GM12865 (cell line): Measurements from ENCODE around the gene RASL10B.
A peak's percentile ranks its signal among the peaks of the same experiment; 100 is the strongest.

Source experiments
- DNase-seq: peaks from one replicate; pipeline ENCODE4 v3.0.0; 2010; ENCODE audit warnings: low read depth
- H3K4me3 ChIP-seq: 2 replicates; pipeline ENCODE4 v1.5.1; 2011; ENCODE audit warnings: mild to moderate bottlenecking, low read depth, low read length, control low read depth
- TF ChIP-seq, protein P1 (sequence below): IDR thresholded peaks from 2 replicates; pipeline ENCODE4 v1.5.1; 2011; ENCODE audit warnings: low read length, control low read depth, low read depth, inconsistent platforms; ENCODE audit not compliant: insufficient read depth; ENCODE audit errors: missing control alignments

Gene RASL10B

GRCh38 chr17:35763767-35764122, 32.3 kb downstream of the RASL10B start:
- DNase-seq: no peak
- no peak overlapping the region; the same call in 1 of the 2 replicates for H3K4me3 ChIP-seq
- TF ChIP-seq, protein P1, sequence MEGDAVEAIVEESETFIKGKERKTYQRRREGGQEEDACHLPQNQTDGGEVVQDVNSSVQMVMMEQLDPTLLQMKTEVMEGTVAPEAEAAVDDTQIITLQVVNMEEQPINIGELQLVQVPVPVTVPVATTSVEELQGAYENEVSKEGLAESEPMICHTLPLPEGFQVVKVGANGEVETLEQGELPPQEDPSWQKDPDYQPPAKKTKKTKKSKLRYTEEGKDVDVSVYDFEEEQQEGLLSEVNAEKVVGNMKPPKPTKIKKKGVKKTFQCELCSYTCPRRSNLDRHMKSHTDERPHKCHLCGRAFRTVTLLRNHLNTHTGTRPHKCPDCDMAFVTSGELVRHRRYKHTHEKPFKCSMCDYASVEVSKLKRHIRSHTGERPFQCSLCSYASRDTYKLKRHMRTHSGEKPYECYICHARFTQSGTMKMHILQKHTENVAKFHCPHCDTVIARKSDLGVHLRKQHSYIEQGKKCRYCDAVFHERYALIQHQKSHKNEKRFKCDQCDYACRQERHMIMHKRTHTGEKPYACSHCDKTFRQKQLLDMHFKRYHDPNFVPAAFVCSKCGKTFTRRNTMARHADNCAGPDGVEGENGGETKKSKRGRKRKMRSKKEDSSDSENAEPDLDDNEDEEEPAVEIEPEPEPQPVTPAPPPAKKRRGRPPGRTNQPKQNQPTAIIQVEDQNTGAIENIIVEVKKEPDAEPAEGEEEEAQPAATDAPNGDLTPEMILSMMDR: no peak

DNA sequence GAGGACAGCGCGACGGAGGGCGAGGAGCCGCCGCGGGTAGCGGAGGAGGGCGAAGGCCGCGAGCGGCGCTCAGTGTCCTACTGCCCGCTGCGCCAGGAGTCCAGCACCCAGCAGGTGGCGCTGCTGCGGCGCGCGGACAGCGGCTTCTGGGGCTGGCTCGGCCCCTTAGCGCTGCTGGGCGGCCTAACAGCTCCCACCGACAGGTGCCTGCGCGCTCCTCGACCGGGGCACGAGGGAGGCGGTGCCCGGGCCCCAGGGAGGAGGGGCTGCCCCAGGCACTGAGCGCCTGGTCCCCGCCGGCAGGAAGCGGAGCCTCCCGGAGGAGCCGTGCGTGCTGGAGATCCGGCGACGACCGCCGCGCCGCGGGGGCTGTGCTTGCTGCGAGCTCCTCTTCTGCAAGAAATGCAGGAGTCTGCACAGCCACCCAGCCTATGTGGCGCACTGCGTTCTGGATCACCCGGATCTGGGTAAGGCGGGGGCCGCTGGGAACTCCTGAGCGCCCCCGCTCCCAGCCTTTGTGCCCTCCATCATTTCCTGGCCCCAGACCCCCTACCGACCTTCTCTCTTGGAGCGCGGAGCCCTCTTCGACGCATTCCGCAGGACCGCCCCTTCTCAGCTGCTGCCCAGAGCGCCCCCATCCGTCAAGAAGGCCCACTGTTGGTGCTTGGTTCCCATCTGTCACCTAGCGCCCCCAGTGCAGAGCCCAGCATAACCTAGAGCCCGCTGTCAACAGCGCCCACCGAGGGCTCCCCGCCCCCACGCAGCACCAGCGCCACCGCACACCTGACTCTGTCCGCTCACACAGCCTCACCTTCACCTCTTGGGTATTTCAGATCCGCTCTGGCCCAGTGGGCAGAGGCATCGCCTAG, 32.9 kb downstream of the RASL10B start:
- TF ChIP-seq, protein P1: peak; percentile 99
- DNase-seq: peak; percentile 94
- H3K4me3 ChIP-seq: peak overlapping the region; percentile 78

GRCh38 chr17:35765086-35765710, 33.8 kb downstream of the RASL10B start:
- no peak for DNase-seq
- TF ChIP-seq, protein P1: no peak
- no peak overlapping the region for H3K4me3 ChIP-seq

DNA sequence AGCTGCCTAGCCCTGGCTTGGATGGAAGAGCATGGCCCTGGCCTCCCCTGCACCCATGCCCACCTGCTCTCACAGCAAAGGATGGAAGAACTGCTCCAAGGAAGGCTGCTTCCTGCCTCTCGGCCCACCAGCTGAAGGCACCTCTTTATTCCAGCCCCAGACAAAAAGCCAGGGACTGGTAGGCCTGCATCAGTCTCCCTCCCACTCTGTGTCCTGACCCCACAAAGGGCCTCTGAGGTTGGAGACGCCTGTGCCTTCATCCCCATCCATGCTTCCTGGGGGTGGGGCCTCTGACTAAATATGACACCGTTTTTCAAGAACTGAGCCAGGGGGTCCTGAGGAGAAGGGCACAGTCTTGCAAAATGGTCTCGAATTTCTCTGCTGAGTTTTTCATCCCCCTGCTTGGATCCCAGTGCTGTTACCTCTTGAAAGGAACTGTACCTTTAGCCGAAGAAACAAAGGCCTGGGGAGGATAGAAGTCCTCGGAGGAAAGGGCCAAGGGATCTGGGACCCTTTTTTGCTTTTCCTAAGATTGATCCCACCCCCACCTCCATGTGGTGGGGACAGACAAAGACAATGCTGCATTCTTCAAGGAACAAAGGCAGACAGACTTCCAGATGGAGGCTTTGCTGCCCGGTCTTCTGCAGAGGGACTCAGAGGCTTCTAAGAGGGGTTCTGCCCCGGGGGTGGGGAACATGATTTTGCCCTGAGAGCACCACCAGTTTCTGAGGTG, 34.5 kb downstream of the RASL10B start:
- TF ChIP-seq, protein P1: no peak
- no peak overlapping the region for H3K4me3 ChIP-seq
- no peak for DNase-seq

DNA sequence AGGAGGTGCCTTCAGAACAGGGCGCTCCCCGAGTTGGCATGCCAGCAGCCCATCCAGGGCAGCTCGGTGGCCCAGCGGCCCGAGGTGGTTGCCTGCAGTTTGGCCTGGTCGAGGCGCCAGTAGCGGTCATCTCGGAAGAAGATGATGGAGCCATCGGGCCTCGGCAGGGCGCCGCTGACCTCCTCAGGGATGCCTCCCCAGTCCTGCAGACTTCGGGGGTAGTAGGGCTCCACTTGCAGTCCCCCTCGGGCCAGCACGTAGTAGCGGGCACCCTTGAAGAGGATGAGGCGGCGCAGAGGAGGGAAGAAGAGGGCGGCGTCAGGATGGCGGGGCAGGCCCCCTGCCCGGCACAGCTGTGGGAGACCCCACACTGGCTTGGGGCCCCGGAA, 35.0 kb downstream of the RASL10B start:
- H3K4me3 ChIP-seq: no peak overlapping the region

GRCh38 chr17:35766903-35767510, 35.6 kb downstream of the RASL10B start:
- H3K4me3 ChIP-seq: no peak overlapping the region
- DNase-seq: peak; percentile 32
- TF ChIP-seq, protein P1: peak; percentile 43

More for the DNA sequence above, 35.0 kb downstream of the RASL10B start:
- no peak for DNase-seq
- TF ChIP-seq, protein P1: no peak
